Measurements from ENCODE around the gene LIM2. TPM values are rescaled to one million over a fixed set of nuclear protein-coding genes. Genes with fewer than 3 reads are reported as not detected.
A peak's percentile ranks its signal among the peaks of the same experiment; 100 is the strongest.

The LIM2 gene
- total RNA-seq, 1 donor from 2014 or later: 0.26 TPM

DNA sequence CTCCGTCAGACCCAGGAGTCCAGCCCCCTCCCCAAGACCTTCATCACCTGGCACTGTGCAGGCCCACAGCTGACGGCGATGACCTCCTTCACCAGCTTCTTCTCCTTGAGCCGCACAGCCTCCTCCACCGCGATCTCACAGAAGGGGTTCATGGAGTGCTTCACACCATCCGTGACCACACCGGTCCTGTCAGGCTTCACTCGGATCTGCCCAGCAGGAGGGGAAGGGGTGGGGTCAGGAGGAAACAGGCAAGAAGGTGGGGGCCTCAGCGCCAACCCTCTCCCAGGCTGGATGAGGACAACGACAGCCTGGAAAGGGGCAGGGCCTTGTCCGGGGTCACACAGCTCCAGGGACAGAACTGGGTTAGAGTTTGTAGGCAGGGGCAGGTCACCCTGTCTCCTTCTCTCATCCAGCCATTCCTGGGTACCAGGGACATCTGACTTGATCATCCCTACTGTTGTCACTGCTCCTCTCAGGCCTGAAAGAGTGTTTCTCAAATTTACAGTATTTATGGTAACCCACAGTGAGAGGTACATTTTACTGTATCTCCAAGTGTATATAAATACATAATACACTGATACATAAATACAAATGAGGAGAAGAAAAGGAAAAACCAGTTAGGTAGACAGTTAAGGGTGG is 33.6 kb downstream of the LIM2 start:
- H3K4me1 Mint-ChIP-seq: peaks cover 22% of the 10 kb centered on the region
- H3K4me3 Mint-ChIP-seq: peak overlapping the region; percentile 80
- Histone ChIP-seq H3K4me1 (peaks cover 13% of the 10 kb centered on the region), H3K79me2 (ENCODE audit: low read depth) (no peaks in the 10 kb centered on the region), H3K27me3 (no peaks in the 10 kb centered on the region), H4K20me1 (ENCODE audit: low read depth) (no peaks in the 10 kb centered on the region), H3F3A (ENCODE audit: low read depth) (peaks cover 13% of the 10 kb centered on the region), H2AFZ (replicated peaks) (no peak overlapping the region), H3K9ac (no peak overlapping the region), H3K36me3 (no peaks in the 10 kb centered on the region), H3K9me3 (ENCODE audit: low read depth) (no peaks in the 10 kb centered on the region), H3K27ac (peak overlapping the region; percentile 78), H3K4me2 (peak overlapping the region; percentile 77), H3K4me3 (peak overlapping the region; percentile 29)
- peaks cover 5% of the 10 kb centered on the region for H3K36me3 Mint-ChIP-seq
- no peaks in the 10 kb centered on the region for H3K9me3 Mint-ChIP-seq
- peak overlapping the region; percentile 98 for H3K27ac Mint-ChIP-seq
- H3K27me3 Mint-ChIP-seq (ENCODE audit: insufficient read depth, low read depth): peaks cover 4% of the 10 kb centered on the region
- TF ChIP-seq EZH2phosphoT487 (IDR thresholded peaks at IDR 0.05): no peak
- no peak for TF ChIP-seq EZH2 (IDR thresholded peaks at IDR 0.05)
- TF ChIP-seq, protein P1, sequence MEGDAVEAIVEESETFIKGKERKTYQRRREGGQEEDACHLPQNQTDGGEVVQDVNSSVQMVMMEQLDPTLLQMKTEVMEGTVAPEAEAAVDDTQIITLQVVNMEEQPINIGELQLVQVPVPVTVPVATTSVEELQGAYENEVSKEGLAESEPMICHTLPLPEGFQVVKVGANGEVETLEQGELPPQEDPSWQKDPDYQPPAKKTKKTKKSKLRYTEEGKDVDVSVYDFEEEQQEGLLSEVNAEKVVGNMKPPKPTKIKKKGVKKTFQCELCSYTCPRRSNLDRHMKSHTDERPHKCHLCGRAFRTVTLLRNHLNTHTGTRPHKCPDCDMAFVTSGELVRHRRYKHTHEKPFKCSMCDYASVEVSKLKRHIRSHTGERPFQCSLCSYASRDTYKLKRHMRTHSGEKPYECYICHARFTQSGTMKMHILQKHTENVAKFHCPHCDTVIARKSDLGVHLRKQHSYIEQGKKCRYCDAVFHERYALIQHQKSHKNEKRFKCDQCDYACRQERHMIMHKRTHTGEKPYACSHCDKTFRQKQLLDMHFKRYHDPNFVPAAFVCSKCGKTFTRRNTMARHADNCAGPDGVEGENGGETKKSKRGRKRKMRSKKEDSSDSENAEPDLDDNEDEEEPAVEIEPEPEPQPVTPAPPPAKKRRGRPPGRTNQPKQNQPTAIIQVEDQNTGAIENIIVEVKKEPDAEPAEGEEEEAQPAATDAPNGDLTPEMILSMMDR (IDR thresholded peaks at IDR 0.05): no peak
- DNase-seq (ENCODE audit: low spot score): peak; percentile 56

DNA sequence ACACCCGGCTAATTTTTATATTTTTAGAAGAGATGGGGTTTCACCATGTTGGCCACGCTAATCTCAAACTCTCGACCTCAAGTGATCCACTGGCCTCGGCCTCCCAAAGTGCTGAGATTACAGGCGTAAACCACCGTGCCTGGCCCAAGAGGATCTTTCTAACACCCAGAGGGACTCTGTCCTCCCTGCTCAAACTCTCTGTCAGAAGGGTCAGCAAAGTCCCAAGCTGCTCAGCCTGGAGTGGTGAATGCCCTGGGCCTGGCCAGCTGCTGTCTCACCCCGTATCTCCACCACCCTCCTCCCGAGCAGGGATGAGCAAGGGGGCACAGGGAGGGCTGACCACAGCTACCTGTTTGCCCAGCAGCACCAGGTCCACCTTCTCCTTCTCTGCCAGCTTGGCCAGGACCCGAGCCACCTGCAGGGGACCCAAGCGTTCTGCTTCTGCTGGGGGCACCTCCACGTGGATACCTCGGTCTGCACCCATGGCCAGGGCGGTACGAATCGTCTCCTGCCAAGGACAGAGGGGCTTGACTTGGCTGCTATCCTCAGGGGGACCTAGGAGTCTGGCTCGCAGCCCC is 34.9 kb downstream of the LIM2 start:
- H3K36me3 ChIP-seq: no peaks in the 10 kb centered on the region
- no peak overlapping the region for H3K4me3 ChIP-seq
- no peaks in the 10 kb centered on the region for H3K9me3 Mint-ChIP-seq
- H3K27ac ChIP-seq: no peak overlapping the region
- H3K27me3 Mint-ChIP-seq (ENCODE audit: insufficient read depth, low read depth): peaks cover 4% of the 10 kb centered on the region
- no peaks in the 10 kb centered on the region for H3K27me3 ChIP-seq
- H3K4me3 Mint-ChIP-seq: no peak overlapping the region
- no peaks in the 10 kb centered on the region for H3K79me2 ChIP-seq (ENCODE audit: low read depth)
- no peak overlapping the region for H3K9ac ChIP-seq
- no peak overlapping the region for H3K27ac Mint-ChIP-seq
- no peak overlapping the region for H2AFZ ChIP-seq (replicated peaks)
- no peak overlapping the region for H3K4me2 ChIP-seq
- H3F3A ChIP-seq (ENCODE audit: low read depth): peaks cover 13% of the 10 kb centered on the region
- peaks cover 5% of the 10 kb centered on the region for H3K36me3 Mint-ChIP-seq
- no peaks in the 10 kb centered on the region for H3K9me3 ChIP-seq (ENCODE audit: low read depth)
- no peak for DNase-seq (ENCODE audit: low spot score)
- peaks cover 21% of the 10 kb centered on the region for H3K4me1 Mint-ChIP-seq
- H3K4me1 ChIP-seq: peaks cover 13% of the 10 kb centered on the region
- TF ChIP-seq EZH2phosphoT487 (IDR thresholded peaks at IDR 0.05) (no peak), EZH2 (IDR thresholded peaks at IDR 0.05) (no peak)
- TF ChIP-seq, protein P1 (IDR thresholded peaks at IDR 0.05): no peak
- H4K20me1 ChIP-seq (ENCODE audit: low read depth): no peaks in the 10 kb centered on the region

DNA sequence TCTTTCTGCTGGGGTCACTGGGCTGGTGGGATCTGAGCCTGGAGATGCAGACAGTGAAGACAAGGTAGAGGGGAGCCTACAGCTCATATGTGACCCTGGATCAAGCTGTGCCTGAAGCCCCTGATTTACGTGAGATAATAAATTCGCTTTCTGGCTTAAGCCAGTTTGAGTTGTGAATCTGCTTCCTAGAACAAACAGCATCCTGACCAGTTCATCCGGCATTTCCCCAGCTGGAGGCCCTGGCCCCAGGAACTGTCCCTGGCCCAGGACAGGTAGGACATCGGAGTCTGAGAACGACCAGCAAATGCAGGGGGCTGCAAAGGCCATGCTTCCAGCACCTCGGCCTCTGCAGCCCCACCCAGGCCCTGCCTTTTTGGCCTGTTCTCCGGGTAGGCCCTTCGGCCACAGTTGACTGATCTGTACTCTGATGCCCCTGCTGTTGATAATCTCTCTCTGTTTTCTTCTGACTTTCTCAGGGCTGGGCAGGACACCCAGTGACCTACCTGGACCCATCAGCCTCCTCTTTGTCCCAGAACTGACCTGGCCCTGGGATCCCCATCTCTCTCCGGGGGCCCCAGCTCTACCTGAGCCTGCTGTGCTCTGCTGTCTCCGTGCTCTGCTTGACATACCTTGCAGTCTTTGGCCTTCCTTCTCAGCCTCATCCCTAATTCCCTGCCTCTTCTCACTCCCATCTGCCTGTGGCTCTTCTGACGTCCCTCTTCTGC is 36.3 kb downstream of the LIM2 start:
- DNase-seq (ENCODE audit: low spot score): no peak

More for the DNA sequence above, 36.3 kb downstream of the LIM2 start:
- peaks cover 4% of the 10 kb centered on the region for H3K27me3 Mint-ChIP-seq (ENCODE audit: insufficient read depth, low read depth)
- no peaks in the 10 kb centered on the region for H3K9me3 Mint-ChIP-seq
- peaks cover 8% of the 10 kb centered on the region for H3K36me3 Mint-ChIP-seq
- H3K4me1 Mint-ChIP-seq: peaks cover 20% of the 10 kb centered on the region
- H3K4me3 Mint-ChIP-seq: peak overlapping the region; percentile 13
- H3K27me3 ChIP-seq: no peaks in the 10 kb centered on the region
- H4K20me1 ChIP-seq (ENCODE audit: low read depth): no peaks in the 10 kb centered on the region
- no peaks in the 10 kb centered on the region for H3K9me3 ChIP-seq (ENCODE audit: low read depth)
- no peaks in the 10 kb centered on the region for H3K79me2 ChIP-seq (ENCODE audit: low read depth)
- H3K4me1 ChIP-seq: peaks cover 13% of the 10 kb centered on the region
- H3K4me3 ChIP-seq: no peak overlapping the region
- no peak for TF ChIP-seq EZH2phosphoT487 (IDR thresholded peaks at IDR 0.05)
- TF ChIP-seq, protein P1 (IDR thresholded peaks at IDR 0.05): no peak
- no peak overlapping the region for H3K27ac ChIP-seq
- H3K27ac Mint-ChIP-seq: peak overlapping the region; percentile 43
- H2AFZ ChIP-seq (replicated peaks): no peak overlapping the region
- H3F3A ChIP-seq (ENCODE audit: low read depth): peaks cover 13% of the 10 kb centered on the region
- no peak overlapping the region for H3K4me2 ChIP-seq
- no peaks in the 10 kb centered on the region for H3K36me3 ChIP-seq
- H3K9ac ChIP-seq: no peak overlapping the region
